Skin of body (tissue), 2 donors: ENCODE measurements around the gene NHLRC2. TPM values are rescaled to one million over a fixed set of nuclear protein-coding genes. Genes with fewer than 3 reads are reported as not detected.

ENCODE experiments used
- DNase-seq: peaks from one replicate; lab custom pipeline; 2025; lab: John Stamatoyannopoulos, UW
- total RNA-seq: library from RNA; depleted of rRNA; stranded (reverse); fragments of >200 nt; gene quantifications from one replicate; pipeline ENCODE4 v1.2.3, GENCODE V29; 2014

NHLRC2 gene
- total RNA-seq, 1 donor from 2014 or later, result 22.7 TPM

DNA sequence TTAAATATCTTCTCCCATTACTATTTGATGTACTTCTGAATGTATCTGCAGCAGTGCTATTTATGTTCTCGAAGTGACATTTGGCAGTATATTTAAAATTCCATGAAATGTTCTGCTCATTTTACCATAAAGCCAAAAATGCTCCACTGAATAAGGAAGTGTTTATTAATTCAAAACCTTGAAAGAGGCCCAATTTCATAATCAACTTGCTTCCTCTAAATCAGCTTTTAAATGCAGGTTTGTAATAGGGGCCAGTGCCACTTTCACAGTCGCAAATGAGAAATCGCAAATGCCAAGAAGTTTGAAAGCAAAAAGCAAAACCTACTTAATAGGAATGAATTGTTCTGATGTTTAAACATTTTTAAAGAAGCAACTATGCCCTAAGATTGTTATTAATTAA lies 11.4 kb downstream of the NHLRC2 start:
- no peak for DNase-seq

DNA sequence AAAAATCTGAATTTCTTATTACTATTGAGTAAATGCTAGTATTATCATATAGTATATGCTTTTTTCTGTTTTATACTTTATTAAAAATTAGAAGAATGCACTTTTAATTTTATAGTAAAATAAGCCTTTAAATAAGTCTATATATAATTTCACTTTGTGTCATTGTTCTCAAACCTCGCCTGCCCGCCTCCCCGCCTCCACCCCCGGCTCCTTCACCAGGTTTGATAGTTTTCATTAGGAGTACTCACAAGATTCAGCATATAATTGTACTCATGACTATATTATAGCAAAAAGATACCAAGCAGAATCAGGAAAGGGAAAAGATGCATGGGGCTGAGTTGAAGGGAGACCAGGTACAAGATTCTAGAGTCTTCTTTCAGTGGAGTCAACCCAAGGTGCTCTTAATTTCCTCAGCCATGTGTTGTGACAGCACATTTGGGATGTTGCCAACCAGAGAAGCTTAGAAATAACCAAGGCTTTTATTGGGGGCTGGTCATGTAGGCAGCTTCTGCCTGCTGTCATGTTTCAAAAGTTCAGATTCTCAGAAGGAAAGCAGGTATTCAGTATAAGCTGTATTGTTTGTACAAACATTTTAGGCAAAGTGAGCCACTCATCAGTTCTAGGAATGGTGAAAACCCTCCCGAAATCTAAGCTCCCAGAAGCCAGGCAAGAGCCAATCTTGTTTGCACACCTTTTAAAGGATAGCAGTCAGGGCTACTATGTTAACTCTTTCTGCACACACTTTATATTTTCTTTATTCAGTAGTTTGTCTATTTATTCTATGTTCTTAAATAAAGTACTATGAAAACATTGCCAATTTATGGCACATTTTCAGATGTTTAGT lies 12.3 kb downstream of the NHLRC2 start:
- DNase-seq, result no peak

DNA sequence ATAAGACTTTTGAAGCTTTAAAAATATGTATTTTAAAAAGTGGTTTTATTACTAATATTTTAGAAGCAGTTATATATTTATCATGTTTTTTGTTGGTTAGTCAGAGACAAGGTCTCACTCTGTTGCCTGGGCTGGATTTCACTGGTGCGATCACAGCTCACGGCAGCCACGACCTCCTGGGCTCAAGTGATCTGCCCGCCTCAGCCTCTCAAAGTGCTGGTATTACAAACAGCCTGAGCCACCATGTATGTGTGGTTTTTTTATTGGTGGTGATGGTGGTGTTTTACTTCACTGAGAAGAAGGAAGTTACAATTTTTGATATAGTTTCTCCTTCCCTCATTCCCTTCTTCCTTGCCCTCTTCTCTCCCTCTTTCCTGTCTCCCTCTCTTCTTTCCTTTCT lies 13.4 kb downstream of the NHLRC2 start:
- no peak for DNase-seq

DNA sequence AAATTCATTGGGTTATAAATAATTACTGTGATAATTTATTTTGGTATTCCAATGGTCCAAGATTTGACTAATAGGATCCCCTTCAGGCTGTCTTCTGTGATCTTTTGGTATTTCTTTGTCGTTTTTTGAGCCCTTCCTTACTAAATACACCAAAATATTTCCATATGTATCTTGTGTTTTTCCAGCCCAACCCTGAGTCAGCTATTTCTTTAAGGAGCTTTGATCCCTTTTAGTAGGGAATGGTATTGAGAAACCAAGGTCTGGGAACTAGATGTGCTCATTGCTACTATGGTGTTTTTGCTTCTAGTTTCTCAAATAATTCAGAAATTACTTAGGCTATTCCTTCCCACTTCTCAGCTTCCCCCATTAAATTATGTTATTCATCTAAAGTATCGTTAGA lies 15.3 kb downstream of the NHLRC2 start:
- no peak for DNase-seq

DNA sequence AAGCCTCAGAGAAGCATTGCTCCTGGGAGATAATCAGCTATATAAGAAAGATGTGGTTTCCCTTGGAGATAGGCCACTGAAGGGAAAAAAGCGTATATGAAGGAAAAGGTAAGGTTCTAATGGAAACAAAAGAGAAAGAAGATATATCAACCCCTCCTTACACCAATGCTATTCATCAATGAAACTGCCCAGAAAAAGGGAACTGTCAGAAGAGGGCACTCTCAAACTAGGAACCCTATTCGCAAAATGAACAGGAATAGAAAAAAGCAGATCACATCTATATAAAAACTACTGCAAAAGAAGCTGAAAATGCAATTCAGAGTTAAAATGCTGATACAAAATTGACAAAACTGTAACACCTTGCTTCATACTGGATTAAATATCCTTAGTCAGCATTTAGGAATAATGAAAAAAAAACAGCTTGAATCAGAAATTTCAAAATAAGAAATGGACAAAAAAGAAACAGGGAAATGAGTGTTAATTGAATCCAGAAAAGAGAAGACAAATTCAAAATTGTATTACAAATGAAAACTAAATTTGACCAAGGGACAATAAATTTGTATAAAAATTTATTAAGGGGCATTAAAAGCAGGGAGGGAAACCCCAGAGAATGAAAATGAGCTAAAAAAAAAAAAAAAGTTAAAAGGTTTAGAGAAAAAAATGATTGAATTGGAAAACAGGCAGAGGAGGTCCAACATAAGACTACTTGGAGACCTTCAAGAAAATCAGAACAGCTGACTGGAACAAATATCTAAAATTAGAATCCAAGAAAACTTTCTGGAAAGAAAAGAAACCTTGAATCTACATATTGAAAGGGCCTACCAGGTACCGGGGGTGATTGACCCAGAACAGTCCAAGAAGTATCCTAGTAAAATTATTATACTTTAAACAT lies 17.9 kb downstream of the NHLRC2 start:
- DNase-seq, result no peak

DNA sequence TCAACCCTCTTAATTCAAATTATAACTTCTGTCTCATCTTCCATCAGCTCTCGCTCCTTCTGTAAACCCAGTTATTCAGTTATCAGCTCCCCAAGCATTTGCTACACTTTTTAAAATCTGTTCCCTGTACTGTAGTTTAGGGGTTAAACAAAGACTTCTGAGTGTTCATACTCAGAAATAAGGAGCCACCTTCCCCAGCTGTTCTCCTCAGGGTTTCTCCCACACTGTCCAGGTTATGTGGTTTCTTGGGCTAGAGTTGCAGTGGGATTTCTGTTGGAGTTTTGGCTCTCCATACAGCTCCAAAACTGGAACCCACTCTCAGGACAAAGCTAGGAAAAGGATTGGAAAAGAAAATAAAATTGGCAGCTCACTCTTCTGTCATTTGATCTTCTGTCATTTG lies 20.8 kb downstream of the NHLRC2 start:
- no peak for DNase-seq

DNA sequence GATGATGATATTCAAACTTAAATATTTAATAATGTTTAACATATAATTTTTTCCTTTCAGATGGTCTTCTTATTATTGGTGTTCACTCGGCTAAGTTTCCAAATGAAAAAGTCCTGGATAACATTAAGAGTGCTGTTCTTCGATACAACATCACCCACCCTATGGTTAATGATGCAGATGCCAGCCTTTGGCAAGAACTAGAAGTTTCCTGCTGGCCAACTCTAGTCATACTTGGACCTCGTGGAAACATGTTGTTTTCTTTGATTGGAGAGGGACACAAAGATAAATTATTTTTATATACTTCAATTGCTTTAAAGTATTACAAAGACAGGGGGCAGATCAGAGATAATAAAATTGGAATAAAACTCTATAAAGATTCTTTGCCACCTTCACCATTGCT lies 22.0 kb downstream of the NHLRC2 start:
- DNase-seq, result no peak

DNA sequence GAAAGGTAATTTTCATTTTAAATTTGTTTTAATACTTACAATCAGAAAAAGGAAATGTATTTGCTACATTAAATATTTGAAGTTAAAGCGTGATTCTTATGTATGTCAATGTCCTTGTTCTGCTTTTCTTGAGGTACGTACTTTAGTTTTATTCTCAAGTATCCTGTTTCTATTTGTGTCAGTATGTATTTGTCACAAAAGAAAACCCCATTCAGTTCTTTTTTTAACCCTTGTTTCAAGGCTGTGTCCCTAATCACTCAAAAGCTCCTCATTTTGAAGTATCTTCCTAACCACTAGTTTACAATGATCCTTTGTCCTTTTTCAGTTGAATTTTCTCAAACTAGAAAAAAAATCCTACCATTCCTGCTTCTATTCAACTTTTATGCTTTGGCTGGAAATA lies 25.2 kb downstream of the NHLRC2 start:
- no peak for DNase-seq

DNA sequence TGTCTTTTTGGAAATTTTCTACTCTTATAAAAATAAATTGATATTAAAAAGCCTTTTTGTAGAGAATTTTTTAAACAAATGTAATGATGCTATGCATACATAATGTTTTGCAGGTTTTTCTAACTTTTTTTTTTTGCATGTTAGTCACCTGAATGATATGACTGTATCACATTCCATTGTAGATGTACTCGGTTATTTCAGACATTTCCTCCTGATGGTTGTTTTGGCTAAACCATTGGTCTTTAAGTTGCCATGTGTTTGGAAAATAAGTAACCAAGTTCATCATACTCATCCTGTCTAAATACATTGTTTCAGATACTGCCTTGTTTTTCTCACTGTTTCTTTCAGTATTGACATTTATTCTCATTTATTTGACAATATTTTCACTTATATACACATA lies 25.8 kb downstream of the NHLRC2 start:
- DNase-seq, result no peak

DNA sequence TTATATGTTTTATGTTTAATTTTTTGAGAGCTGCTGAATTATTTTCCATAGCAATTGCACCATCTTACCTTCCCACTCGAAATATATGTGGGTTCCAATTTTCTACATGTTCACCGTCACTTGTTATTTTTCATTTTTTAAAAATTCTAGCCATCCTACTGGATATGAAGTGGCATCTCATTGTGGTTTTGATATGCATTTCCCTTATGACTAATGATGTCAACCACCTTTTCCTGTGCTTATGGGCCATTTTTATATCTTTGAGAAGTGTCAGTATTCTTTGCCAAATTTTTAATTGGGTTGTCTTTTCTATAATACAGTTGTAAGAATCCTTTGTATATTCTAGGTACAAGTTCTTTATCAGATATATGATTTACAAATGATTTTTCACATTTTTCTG lies 27.8 kb downstream of the NHLRC2 start:
- no peak for DNase-seq

DNA sequence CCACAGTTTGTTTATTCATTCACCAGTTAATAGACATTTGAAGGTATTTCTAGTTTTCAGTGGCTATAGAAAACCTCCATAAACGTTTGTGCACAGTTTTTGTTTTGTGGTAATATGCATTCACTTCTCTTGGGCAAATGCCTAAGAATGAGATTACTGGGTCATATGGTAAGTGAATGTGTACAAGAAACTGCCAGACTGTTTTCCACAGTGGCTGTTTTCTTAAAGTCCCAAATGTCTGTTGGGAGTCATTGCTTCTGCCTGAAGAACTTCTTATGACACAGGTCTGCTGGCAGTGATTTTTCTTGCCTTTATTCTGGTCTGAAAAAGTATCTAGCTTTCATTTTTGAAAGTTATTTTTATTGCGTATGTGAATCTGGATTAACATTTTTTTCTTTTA lies 35.5 kb downstream of the NHLRC2 start:
- DNase-seq, result no peak

DNA sequence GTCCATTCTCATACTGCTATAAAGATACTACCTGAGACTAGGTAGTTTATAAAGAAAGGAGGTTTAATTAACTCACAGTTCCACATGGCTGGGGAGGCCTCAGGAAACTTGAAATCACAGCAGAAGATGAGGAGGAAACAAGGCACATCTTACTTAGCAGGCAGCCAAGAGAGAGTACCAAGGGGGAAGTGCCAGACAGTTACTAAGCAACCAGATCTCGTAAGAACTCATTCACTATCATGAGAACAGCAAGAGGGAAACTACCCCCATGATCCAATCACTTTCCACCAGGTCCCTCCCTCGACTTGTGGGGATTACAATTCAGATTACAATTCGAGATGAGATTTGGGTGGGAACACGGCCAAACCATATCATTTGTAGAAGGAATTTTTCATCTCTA lies 36.3 kb downstream of the NHLRC2 start:
- DNase-seq, result no peak

DNA sequence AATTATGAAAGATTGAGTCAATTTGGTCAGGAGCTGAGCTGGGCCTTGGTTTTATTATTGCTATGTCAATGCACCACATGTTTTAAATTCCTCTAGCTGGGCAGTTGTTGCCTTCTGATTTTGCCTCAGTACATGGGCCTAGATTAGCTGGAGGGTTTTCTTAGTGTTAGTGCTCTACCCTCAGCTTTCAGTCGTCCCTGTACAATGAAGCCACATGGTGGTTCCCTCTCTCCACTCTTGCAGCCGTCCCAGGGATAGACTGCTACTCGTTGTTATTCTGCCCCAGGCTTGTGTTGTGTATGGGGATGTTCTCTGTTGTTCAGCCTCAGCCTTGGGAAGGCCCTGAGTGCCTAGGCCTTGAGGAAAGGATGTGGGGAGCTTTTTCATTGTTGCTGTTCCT lies 37.0 kb downstream of the NHLRC2 start:
- DNase-seq, result no peak

DNA sequence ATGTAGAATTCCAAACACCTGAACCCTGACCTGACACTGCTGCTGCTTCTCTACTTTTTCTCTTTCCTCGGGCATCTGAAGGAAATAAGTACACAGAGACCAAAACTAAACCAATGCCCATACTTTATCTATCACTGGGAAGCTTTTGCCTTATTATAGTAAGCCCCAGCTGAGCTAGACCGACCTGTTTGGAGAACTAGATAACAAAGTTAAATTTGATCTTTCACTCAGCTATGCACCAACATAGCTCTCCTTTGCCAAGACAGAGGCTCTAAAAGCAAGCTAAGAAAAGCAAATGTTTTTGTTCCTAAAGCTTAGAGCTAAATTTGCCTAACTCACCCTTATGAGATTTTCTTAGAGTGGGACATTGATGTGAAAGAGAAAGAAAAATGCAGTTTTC lies 39.1 kb downstream of the NHLRC2 start:
- DNase-seq, result no peak

DNA sequence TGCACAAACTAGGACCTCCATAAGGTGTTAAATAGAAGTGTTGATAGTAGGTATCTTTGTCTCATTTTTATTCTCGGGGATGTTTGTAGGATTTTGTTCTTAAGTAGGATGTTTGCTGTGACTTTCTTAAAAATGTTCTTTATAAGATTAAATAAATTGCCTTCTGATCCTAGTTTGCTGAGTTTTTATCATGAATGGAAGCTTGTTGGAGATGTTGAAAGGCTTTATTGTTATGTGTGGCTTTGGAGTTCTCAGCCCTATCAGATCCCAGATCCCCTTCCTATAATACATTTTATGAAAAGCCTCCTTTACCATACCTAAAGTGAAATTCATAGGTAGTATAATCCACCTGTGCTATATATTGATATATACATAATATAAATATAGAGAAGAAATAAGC lies 40.1 kb downstream of the NHLRC2 start:
- no peak for DNase-seq

DNA sequence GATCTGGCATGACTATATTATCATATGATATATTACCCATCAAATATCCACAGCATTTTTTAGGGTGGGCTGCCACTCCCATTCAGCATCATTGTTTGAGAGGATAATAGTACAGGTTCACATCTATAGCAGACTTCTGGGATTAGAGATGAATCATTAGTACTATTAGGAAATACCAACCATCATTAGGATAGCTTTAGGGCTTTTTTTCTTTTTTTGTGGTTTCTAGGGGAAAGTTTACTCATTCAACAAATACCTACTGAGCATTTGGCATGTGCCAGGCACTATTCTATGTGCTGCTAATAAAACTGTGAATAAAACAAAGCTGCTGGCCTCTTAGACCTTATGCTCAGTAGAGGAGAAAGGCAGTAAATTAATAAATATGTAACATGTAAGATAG lies 40.6 kb downstream of the NHLRC2 start:
- no peak for DNase-seq

DNA sequence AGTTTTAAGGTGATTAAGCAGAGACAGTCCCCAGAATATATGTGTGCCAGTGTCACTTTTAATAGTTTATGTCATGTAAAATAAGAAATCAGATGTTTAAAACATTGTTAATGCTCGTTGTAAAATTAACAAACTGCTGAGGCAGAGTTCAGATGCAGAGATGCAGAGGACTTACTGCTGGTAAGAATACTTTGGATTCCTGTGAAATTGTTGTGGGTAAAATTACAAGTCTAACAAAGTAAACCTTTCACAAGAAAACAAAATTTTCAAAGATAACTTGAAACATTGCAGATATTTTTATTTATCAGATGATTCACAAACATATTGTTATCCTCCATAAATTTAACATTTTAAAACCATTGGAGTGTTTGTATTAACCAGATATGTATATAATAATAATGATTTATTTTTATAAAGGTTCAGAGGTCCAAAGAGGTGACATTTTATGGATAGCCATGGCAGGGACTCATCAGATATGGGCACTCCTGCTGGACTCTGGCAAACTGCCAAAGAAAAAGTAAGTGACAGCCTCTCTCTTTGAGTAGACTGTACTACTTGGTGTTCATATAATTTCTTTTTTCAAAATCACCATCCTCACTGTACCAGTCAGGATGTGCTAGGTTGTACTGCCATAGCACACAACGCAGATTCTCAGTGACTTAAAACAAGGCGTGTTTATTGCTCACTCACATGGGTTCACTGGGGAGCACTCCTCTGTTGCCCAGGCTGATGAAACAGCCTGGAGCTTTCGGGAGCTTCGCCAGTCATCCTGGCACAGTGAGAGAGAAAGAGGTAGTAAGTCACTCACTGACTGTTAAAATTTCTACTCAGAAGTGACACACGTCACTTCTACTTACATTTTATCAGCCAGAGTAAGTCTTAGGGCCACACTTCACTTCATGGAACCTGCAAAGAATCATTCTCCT lies 43.5 kb downstream of the NHLRC2 start:
- no peak for DNase-seq

DNA sequence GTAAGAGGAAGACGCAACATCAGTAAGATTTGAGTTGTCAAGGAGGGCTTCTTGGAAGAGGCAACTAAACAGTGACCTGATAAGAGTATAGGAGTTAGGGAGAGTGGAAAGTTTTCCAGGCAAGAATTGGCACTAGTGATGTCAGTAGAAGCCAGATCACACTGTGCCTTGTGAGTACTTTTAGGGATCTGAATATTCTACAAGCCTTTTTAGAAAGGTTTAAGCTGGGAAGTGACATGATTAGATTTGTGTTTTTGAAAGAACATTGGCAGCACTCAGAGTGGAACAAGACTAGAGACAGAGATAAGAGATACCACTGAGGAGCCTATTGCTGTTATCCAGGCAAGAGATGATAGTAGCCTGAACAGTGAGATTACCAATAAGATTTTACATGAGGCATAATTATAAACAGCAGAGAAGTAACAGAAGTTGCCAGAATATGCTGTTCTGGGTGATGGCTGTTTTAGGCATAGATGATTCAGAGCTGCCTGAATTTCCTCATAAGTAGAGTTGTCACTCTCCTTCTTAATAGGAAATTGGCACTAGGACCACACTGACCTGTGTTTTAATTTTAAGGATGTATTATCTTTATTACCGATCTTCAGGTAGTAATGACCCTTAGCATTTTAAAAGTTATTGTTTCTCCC lies 45.6 kb downstream of the NHLRC2 start:
- no peak for DNase-seq

DNA sequence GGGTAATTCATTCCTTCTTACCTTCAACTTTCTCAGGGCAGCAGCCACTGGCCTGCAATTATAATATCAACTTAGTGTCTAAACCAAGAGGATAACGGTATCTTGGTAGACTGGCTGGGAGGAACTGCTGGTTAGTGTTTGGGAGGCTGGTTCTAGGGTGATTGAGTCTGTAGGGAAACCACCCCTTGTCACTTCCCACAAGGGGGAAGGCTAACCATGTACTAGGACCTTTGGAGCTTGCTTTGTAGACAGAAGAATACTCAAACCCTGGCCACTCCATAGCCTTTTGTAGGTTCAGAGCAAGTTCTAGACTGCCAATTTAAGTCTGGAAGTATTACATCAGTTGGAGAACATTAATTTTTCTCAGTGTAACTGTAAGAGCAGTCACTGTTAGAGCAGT lies 51.3 kb downstream of the NHLRC2 start:
- DNase-seq, result no peak

DNA sequence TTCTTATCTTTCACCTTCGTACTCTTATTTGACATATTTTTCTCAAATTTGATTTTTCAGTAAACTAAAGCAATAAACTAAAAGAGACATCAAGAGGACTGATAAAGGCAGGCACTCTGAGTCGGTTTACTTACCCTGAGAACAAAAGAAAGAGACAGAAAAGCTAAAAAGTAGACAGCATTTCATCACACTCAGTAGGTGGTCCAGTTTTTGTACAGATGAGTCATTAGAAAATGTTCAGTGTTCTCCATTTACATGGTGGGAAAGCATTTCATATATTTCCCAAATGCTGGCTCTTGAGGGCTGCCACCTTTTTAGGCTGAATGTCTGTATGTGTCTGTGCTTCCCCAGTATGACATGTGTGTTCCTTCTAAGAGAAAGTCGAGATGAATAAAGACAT lies 52.7 kb downstream of the NHLRC2 start:
- no peak for DNase-seq

DNA sequence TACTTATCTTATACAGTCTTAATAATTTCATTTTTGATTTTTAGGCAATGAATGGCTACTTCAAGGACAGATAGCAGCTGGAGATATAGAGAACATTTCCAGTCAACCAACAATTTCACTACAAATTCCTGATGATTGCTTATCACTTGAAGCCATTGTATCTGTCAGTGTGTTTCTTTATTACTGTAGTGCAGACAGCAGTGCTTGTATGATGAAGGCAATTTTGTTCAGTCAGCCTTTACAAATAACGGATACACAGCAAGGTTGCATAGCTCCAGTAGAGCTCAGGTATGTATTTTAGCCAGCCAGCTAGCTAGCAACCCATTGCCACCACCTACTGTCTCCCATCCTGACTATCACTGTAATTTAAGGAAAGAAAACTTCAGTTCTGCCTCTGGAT lies 53.8 kb downstream of the NHLRC2 start:
- DNase-seq, result no peak
